Glomerular endothelial cell (primary cell): ENCODE results near the gene FADS3. TPM values are rescaled to one million over a fixed set of nuclear protein-coding genes. Genes with fewer than 3 reads are reported as not detected.

Experiments used
- DNase-seq: peaks from one replicate; pipeline ENCODE4 v3.0.0-alpha.2; 2011; ENCODE audit warnings: low read depth, low spot score; ENCODE audit errors: extremely low read depth
- total RNA-seq: library from RNA; depleted of rRNA; stranded (reverse); fragments of >200 nt; gene quantifications from 2 replicates; pipeline ENCODE4 v1.2.3, GENCODE V29; 2015

The FADS3 gene
- total RNA-seq, 1 donor from 2014 or later: 393 TPM

DNA sequence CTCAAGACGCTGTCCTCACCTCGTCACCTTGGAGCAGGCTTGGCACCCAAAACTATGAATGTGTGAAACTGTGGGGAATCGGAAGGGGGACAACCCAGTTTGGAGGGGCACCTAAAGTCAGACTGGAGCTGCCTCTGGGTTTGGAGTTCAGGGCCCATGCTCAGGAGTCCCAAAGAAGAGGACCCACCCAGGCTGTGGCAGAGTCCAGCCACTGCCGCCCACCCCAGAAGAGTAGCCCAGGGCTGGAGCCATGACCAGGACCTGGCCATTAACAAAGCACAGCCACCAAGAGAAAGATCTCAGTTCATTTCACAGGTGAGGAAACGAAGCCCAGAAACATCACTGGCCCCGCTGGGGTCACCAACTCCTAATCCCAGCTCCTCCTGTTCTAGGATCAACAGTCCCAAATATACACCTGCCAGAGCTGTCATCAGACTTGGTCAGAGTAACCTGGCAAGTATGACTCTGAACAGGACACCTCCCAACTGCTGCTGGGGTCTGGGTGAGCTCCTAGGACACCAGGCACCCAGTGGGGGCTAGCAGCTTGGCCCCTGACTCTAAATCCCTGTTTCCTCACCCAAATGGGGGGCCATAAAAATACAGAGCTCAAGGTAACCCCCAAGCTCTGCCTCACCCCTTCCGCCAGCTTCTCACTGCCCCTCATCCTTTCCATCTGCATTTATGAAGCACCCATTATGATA is 23.3 kb upstream of the FADS3 start:
- no peak for DNase-seq

DNA sequence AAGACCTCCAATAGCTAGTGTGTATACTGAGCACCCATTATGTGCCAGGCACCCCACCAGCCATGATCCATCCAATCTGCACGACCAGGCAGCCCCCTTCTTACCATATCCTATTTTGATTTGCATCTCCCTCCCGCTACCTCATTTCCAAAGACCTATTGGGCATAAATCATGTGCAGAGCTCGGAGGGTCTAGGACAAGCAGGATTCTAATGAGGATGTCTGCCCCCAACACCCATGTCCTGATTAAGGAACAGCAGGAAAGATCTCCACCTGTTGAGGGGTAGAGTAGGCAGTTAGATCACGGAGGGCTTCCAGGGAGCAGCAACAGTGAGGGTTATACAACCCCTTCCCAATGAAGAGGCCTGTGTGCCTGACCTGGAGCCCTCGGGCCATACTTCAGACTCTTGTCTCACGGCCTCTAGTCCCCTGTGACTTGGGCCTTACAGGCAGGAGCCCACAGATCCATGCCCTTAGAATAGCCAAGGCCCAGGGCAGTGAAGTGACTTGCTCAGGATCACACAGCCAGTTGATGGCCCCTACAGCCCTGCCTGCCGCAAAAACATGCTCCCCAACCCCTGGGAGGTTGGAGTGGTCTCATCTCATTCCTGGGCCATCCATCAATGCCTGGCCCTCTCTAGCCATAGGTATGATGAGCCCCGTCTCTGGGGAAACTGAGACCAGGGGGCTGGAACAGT is 22.5 kb upstream of the FADS3 start:
- DNase-seq: no peak

DNA sequence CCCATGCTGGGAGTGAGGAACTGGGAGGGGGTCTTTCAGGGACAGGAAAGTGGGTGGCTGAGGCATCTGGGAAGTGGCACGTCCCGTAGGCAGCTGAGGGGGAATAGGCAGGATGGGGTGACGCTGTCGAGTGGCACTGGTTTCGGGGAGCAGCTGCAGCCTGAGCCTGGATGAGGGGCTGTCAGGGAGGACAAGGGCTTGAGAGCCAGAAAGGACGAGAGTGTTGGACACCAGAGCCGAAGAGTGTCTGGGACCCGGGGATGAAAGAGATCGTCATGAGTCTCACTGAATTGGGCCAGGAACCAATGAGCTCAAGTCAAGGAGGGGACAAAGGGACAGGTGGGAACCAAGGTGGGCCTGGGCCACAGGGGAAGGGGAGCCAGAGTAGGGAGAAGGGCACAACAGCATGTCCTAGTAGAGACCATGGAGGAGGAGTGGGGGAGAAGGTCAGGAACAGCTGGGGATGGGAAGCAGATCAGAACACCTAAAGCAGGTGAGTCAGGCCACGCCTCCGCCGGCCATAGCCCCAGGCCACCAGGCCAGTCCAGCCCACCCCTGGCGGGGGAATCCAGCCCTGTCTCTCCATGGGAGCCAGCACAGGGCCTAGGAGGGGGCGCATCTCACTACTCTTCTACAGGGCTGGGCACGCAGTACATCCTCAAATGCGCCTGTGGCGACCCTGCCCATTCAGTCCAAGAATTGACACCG is 21.8 kb upstream of the FADS3 start:
- no peak for DNase-seq

DNA sequence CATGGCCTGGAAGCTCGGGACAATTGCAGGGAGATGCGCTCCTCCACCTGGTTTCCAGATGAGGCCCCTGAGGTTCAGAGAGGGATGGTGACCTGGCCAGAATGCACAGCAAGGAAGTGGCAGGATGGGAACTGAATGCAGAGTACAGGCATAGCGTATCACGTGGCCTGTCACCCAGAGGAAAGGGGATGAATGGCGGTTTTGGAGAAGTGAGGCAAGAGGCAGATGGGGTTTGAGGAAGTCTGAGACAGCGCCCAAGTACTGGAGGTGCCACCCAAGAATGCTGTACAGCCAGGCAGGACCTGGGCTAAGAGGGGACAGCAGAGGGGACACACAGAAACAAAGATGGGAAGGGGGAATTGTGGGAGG is 21.2 kb upstream of the FADS3 start:
- no peak for DNase-seq

DNA sequence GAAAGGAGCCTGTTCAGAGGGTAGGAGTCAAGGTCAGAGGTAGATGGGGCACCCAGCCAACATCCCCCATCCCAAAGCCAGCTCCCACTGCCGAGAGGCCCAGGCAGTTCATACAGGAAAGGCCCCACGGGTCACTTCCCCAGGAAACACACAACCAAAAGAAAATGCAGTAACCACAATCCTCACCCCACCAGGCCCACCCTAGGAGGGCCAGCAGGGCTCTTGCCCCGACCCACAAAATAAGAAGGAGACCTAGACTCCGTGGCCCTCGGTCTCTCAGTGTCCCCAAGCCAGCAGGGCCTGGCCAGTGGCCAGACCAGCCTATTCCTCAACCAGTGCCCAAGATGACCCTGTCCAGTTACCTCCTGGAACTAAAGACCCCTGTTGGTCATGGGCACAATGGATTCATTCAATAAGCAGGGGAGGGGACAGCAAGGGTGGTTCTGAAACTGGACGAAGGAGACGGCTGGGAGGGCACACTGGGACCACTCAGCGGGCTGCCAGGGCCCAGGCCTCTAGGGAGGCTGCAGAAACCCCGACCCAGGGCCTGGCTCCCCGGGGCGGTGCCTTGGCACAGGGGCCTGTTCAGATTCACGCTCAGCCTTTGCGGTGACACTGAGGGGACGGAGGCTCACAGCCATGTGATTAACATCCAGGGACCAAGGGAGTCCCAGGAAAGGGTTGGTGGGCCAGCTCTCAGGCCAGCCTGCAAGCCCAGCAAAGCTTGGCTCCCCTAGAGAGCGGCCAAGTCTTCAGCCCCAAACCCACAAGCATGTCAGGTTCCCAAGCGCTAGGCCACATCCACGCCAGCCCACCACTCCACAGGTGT is 20.6 kb upstream of the FADS3 start:
- no peak for DNase-seq

DNA sequence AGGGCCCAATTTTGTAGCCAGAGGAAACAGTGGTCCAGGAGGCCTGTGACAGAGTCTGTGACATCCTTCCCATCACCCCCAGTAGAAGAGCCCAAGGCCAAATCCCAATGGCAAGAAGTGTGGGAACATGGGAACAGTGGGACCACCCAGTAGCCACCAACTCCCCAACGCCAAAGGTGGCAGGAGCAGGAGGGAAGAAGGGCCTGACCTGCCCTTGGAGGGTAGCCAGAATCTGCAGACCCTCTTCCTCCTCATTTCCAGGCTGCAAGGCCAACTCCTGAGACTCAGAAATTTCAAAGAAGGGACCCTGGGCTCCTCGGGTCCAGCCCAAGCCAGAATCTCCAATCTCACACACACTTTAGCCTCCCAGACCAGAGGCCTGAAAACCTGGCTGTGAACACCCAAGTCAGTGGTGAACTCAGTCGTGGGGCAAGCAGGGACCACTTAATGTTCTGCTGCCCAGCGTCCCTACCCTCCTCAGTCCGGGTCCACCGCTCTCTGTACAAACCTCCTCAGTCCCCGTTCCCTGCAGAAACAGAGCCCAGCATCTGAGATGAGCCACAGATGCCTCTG is 19.9 kb upstream of the FADS3 start:
- DNase-seq: no peak

DNA sequence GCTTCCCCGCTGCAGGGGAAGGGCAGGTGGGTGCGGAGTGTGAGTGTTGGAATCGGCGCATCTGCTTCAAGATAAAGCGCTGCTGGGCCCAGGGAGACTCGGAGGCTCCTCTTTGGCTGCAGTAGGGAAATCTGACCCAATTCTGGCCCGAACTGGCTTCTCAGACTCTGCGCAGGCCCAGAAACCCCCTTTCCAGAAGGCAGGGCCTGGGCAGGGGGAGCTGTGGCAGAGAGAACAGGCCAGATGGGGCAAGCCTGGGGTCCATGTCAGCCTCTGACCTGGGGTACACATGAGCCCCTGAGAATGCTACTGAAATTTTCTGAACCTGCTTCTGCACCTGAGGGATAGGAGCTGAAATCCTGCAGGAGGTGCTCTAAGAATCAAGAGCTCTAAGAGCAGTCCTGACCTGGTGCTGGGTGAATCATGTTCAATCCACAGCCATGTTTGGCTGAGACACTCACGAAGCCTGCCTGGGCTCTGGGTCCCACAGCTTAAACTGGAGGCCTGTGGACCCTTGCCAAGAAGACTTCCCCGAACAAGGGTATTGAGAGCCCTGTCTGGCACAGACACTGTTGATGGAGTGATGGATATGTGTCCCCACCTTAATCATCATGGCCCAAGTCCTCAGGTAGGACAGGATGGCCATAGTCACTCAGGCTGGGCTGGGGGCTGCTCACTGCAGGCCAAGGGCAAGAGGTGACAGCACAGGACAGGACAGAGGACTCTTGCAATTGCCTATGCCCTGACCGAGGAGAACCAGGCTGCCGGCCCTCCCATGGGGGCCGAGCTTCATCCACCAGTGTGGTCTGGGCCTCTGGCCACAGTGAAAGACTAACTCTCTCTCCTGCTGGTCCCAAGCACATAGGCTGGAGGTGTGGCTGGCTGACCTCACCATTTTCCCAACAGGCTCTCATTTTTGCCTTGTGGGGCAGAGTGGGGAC is 19.1 kb upstream of the FADS3 start:
- DNase-seq: no peak

DNA sequence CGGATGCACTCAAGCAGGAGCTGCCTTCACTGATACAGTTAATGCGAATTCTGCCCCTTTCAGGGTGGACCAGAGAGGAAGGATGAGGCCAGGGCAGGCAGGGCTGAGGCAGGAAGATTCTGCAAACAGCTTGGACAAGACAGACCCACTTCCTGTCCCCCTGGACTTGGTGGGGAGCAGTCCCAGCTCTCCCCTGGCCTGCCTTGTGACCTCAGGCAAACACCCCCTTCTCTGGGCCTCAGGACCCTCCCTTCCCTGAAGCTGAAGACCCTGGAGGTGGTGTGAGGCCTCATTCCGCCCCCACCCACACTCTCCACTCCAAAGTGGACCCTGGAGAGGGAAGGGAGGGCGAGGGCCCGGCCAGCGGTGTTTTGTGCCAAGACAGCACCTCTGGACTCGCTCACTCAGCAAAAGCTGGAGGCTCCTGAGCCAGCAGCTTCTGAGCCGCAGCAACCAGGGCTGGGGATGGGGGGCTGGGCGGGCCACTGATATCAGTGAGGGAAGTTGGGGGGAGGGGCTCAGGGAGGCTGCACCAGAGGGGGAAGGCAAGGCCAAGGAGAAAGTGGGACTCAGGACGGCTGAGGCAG is 17.5 kb upstream of the FADS3 start:
- DNase-seq: no peak

DNA sequence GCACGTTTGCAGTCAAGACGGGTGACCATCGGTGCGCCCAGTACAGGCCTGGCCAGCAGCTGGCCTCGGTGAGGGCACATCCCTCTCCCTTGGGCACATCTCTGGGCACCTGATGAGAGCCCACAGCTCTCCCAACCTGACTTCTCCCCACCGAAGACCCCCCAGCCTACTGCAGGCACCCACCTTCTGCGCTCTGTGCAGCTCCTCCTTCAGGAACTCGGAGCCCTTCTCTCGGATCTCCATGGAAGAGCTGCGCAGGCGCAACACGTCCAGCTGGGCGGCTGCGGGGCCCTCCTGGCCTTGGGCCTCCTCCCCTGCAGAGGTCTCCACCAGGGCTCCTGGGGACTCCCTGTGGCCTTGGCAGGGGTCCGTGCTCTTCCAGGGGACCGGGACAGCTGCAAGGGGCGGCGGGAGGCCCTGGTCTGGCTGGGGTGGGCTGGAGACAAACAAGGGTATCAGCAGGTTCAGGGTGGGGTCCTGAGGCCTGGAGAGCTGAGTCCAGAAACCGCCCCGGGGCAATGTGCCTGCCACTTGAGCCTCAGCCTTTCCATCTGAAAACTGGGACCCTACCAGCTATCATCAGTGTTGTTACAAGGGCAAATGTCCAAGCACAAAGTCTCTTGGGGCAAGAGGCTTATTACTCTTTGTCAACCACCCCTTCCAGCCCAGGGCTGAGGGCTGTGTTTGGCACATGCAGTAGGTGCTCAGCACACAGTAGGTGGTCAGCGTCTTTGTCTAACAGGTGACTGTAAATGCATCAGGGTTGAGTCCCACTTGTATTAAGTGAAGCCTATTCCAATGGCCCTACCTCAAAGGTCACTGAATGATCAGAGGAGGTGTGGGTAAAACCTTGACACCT is 16.8 kb upstream of the FADS3 start:
- DNase-seq: no peak

DNA sequence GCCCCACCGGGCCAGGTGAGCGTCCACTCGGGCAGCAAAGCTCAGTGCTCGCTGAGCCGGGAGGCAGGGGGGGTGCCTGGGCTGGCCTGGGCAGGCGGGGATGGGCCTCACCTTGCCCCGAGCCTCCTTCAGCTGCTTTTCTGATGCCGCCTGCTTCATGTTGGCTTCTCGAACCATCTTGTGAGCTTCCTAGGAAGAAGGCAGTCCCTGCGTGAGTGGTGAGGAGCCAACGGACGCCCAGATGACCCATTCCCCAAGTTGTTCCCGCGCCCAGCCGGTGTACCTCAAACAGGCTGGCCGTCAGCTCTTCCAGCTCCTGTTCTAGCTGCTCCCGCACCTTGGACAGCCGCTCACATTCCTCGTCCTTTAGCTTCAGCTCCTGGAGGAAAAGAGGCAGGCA is 15.9 kb upstream of the FADS3 start:
- DNase-seq: no peak

DNA sequence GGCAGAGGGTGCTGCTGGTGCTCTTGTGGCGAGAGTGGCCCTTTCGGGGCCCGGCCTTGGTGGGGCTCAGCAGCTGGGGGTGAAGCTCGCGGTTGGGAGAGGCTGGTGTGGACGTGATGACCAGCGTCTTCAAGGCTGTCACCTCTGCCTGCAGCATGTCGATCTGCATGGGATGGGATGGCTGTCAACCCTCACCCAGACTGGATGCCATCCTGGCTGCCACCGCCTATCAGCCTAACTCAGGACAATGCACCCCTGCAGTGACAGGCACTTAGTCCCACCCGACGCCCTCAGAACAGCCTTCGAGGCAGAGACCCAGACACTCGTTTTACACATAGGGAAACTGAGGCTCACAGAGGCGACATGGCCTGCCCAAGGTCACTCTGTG is 15.2 kb upstream of the FADS3 start:
- no peak for DNase-seq

DNA sequence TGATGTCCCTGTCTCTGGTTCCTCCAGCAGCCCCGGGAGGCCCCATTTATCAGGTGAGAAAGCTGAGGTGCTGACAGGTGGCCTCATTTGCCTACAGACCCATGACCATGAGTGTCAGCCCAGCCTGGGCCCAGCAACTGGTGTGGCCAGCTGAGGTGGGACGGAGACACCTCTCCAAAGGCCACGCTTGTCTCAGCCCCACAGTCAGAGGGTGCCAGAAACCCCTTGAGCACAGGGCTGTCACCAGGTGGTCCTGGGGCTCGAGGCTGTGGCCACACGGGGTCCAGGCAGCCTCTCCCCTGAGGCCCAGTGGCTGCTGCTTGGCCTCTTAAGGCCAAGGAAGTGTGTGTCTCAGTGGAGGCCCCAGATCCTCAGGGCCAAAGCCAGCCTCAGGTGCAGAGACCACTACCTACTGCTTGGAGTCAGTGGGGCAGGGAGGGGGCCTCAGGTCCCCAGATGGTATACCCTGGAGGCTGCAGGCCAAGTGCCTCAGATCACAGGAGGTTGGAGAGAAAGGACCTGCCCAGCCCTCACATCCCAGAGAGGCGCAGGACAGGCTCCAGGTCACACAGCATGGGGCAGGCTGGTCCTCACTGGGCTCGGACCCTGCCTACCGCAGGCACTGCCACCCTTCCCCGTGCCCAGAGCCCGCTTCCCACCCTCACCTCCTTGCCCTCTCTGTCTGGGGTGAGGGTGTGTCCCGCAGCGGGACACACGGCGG is 14.6 kb upstream of the FADS3 start:
- DNase-seq: no peak

DNA sequence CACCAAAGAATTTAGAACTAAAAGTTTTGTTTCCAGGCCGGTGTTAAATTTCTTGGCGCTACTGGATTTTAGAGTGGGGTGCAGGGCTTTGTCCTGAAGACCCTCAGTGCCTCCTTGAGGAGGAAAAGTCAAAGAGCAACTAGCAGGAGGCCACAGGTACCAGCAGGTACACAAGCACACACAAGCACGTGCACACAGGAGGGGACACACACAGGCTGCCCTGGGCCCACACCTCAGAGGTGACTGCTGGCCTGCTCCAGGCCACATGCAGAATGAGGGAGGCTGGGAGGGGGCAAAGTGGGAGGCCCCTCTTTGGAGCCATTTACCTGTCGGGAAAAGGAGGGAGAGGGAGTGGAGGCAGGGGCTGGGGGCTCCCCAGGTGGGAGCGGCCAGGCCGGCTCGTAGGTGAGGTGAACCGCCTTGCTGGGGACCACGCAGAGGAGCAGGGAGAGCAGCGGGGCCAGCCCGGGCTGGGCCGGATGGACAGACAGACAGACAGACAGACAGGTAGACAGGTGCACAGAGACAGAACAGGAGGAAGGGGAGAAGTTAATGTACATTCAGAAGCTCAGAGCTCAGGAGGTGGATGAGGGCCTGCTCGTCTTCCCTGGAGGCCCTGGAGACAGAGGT is 13.8 kb upstream of the FADS3 start:
- no peak for DNase-seq

DNA sequence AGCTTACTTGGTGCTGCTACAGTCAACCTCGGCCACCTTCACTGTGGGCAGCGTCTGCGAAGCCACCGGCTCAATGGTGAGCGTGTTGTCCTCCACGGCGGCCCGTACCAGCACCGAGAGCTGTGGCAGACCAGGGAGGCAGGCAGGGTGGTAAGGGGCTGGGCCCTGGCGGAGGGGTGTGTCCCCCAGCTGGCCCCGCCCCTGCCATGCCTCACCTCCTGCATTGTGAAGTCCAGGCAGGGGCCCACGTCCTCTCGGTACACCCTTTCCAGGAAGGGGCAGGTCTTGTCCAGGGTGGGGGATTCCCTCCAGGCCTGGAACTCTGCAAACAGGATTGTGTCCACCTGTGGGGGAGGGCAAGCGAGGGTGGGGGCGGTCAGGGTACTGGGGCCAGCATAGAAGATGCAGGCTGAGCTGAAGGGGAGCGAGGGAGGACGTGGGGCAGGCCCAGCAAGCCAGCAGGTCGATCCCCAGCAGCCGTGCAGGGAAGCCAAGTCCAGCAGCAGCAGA is 13.2 kb upstream of the FADS3 start:
- DNase-seq: no peak

DNA sequence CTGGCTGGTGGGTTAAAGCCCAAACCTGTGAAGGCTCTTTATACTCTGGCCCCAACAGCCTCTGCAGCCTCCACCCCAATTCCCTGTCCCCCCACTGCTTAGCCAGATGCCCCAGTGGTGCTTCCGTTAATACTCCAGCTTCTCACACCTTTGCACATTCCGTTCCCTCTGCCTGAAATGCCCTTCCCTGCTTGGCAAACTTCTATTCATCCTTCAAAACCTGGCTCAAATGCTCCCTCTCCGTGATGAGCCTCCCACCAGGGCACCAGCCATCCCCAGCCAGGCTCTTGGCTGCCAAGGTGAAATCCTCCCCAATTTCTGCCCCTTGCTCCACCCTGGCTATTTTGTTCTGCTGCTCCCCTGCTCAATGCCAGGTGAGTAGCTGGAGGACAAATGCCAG is 12.5 kb upstream of the FADS3 start:
- DNase-seq: no peak

DNA sequence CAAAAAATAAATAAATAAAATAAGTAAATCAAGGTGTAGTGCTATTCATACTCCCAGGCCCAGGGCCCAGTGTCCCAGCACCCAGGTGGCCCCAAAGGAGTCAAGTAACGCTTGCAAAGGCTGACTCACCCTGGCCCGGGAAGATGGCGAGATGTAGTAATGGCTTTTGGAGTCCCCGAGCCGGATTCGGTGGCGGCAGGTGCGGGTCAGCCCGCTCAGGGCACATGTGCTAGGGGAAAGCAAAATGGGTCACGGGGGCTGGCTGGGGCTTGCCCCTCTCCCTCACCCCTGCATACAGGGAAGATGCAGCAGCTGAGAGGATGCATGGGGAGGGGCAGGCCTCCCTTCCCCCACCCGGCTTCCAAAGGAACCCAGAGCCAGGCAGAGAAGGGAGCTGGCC is 11.0 kb upstream of the FADS3 start:
- no peak for DNase-seq

DNA sequence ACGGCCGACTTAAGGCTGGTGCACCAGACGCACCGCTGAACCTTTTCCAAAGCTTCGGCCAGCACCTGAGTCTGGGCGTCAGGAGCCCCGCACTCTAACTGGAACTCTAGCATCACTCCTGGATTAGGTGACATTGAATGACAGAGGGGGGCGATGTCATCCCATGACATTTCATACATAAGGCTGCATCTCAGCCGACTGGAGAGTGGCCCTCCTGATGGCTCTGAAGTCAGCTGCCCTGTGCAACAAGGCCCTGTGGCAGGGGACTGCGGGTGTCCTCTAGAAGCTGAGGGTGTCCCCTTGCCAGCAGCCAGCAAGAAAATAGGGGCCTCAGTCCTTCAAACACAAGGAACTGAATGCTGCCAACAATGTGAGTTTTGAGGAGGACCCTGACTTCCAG is 10.1 kb upstream of the FADS3 start:
- DNase-seq: no peak
